Stimulated activated CD8-positive, alpha-beta memory T cell treated with anti-CD3 and anti-CD28 coated beads, Interleukin-15, amount 100 ng/mL, for 24 hours (primary cell): ENCODE data around the gene MYL12A.
"Not testable (repeated sequence)": the region's sequence is repeated elsewhere in the genome, so short reads cannot be mapped to it uniquely, and the experiment has no call there.

Source experiments
- DNase-seq: peaks from one replicate; pipeline ENCODE4 v3.0.0-alpha.2; 2020; ENCODE audit warnings: low read depth

Gene MYL12A

DNA sequence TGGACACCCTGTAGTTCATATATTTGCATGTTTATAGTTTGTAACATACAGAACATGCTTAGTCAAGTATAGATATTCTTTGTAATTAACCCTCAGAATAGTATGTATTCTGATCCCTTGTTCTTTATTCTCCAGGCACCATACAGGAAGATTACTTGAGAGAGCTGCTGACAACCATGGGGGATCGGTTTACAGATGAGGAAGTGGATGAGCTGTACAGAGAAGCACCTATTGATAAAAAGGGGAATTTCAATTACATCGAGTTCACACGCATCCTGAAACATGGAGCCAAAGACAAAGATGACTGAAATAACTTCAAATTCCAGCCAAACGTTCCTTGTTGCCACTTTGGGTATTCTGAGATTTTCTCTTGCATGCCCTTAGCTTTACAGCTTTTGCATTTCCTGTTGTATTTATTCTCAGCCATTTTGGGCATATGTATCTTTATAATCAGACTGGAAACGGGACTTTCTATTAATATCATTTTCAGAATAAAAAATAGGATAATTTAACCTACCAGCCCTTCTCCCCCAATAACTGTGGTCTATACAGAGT is 8.1 kb downstream of the MYL12A start:
- no peak for DNase-seq

DNA sequence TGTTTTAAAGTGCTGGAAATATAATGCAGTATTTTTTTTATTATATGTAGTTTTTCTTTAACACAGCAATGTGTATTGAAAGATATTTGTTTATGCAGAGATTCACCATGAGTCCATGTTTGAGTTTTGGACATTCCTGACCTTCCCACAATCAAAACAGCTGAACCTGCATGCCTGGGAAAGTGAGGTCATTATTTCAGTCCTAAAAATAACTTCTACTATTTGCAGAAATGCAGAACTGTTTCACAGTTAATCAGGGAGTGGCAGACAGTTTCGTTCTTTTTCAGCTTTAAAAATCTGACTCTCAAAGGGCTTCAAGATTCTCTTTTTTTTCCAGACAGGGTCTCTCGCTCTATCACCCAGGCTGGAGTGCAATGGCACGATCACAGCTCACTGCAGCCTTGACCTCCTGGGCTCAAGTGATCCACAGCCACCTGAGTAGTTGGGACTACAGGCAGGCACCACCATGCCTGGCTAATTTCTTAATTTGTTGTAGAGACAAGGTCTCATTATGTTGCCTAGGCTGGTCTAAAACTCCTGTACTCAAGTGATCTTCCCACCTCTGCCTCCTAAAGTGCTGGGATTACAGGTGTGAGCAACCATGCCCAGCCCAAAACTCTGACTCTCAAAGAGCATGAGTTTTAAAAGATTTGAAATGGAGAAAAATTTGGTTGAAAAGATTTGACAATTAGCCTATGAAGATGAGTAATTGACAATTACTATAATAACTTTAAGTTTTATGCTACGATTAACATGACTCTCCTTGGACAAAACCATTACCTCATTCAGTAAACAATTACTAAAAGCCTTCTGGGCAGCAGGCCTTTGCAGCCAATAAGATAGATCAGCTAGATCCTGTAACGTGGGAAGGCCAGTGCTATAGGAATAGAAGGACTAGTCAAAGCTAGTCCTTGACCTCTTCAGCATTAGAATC is 9.4 kb downstream of the MYL12A start:
- no peak for DNase-seq

DNA sequence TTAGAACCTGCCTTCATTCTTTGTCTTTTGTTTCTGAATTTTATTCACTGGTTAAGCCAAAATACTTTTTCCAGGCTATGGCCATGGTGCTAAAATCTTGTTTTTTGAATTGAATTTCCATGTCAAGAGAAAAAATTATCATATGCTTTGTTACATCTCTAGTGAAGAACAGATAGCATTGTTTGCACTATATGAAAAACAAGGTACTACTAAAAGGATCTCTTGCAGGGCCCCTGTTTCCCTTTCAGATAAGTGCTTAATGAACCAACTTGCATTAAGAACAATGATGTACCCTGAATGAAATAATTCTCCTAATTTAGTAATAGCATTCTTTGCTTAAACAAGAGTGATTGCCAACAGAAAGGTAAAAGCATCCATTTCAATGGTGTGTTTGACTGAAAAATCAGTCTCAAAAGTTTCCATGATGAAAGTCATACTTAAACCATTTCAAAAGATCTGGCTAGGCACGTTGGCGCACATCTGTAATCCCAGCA is 10.1 kb downstream of the MYL12A start:
- no peak for DNase-seq

DNA sequence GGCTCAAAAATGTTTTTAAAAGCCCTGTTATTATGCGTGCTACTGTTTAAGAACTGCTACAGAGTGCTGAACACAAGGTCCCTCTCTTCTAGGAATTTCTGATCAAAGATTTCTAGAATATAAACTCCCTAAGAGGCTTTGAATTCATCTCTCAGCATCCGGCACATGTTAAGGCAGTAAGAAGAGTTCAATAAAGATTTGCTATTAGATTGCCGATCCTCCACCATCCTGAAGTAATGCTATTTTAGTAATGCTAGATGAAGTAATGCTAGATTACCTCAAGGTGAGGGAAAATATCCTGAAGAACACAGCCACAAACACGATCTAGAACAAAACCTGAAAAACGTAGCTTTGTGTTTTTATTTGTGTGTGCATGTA is 13.4 kb downstream of the MYL12A start:
- DNase-seq, result no peak

DNA sequence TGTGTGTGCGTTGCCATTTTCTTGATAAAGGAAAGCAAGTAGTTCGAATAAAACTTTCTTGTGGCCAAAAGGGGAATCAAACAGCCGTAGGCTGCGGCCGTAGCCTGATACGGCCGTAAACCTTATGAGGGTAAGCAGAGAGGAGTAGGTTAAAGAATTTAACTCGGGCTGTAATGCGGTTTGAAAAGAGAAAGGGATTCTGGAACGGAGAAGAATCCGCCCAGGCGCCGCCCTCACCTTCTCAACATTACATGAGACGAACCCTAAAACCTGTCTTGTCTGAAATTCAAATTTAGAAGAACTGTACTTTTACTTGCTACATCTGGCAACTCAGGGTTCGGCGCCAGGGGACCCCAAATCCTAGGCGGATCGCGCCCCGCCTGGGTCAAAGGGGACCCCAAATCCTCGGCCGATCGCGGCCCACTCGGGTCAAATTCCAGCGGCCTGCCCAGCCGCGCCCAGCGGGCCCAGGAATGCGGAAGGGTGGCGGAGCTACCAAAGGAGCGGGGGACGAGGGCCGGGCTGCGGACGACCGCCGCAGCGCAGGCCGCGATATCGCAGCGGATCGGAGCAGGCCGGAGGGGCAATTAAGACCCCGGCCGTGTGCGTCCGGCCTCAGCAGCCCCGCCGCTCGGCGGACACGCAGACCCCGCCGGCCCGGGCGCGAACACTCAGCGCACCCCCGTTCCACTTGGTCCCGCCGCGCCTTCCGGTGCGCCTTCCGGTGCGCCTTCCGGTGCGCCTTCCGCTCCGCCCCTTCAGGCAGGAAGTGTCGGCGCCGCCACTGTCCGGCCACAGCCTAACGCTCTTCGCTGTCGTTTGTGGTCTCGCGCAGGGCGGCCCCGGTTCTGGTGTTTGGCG is 14.0 kb downstream of the MYL12A start, which contains the start of gene MYL12B:
Gene MYL12B (plus strand): TSS at position 761 of the 861 bp plus-strand sequence. CDS start 10,766 bp downstream, outside the sequence.
- DNase-seq, result peak; percentile 55

DNA sequence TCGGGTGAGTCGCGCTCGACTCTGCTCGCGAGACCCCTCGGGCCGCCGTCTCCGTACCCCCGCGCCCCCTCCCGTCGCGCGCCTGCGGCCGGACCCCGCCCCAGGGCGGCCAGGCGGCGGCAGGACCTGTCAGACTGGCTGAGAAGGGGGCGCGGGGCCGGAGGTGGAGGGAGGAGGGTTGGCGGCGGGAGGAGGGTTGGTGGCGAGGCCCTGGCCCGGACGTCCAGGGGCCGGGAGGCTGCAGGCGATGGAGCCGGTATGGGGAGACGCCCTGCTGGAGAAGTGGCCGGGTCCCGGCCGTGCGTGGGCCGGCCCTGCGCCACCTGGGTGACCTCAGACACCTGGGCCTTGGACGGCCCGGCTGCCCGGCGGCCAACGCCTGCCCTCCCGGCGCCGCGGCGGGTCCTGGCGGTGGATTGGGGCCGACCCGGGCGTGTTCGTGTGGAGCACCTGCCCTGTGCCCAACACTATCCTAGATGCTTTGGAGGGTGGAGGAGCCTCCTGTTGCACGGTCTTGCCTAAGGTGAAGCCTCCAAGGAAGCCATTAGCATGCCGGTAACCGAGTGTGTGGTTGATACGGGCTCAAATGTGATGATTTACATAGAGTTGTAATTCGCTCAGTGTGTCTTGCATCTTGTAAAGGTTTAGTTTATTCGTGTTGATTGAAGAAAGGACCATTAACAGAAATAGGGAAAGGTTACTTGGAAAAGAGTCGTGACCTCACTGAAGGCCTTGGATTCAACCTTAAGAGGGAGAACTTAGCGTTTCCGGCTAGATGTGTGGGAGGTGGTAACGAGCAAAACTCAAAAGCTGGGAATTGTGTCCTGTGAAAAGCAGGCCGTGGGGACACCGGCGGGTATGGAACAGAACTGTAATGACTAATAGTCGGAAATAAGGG is 14.9 kb downstream of the MYL12A start:
- no peak for DNase-seq

DNA sequence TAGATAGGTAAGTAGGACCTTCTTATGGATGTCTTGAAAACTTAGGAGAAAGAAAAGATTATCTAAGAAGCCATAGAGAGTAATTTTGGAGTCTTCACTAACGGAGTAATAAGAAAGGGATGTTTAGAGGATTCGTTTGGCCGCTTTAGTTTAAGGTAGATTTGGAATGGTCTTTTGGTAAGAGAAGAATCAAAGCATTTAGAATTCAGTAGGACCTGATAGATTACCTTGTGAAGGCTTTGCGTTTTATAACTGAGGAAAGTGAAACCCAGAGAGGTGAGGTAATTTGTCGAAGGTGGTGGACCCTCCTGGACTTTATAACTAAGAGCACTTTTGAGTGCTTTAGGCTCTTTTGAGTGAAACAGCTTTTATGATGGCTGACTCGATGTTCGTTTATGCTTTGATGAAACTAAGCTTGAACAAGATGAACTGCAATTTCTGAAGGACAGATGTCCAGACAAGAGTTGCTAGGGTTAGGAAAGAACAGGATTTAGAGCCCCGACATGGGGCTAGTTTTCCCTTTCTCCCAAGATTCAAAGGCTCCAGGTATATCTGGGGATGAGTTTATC is 15.6 kb downstream of the MYL12A start:
- DNase-seq, result no peak

DNA sequence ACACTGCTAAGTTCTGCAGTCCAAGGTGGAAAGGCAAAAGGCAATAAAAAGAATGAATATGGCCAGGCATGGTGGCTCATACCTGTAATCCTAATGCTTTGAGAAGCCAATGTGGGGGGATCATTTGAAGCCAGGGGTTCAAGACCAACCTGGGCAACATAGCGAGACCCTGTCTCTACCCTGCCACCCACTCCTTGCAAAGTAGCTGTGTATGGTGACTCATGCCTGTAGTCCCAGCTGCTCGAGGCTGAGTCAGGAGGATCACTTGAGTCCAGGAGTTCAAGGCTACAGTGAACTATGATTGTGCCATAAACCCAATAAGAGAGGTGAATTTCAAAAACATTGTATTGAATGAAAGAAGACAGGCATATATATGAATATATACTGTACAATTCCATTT is 16.8 kb downstream of the MYL12A start:
- DNase-seq, result no peak

DNA sequence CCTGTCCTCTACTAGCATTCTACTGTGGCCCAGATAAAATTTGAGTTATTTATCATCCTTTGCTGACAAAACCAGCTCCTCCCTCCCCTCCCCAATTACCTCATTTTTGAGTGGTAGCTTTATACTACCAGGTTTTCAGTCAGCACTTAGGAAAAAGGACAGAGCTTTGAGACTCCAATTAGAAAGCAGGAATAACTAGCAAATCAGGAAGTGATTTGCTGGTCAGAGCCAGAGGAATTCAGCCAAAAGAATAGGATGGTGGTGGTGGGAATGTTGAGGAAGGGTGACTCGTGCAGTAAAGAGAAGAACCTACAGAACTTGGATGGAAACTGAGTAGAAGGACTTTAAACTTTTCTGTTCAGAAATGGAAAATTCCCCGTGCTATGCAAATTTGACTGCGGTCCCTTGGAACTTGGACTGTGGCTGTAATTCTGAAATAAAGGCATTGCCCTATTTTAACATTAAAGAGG is 18.0 kb downstream of the MYL12A start:
- no peak for DNase-seq

DNA sequence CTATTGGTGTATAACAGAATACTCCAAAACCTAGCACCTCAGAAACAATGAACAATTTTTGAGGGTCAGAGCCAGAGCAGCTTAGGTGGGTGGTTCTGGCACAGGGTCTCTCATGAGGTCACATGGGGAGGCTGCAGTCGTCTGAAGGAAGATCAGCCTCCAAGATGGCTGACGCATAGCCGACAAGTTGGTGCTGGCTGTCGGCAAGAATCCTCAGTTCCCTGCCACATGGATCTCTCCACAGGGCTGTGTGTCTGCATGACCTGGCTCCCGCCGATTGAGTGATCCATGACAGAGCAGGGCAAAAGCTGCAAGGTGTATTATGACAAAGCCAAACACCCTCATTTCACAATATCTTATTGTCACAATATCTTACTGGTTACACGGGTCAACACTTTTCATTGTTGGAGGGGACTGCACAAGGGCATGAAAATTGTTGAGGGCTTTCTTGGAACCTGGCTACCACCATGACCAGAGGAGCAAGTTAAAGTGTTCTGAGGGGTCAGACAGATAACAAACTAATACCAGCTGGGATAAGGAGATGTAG is 18.5 kb downstream of the MYL12A start:
- DNase-seq, result no peak

DNA sequence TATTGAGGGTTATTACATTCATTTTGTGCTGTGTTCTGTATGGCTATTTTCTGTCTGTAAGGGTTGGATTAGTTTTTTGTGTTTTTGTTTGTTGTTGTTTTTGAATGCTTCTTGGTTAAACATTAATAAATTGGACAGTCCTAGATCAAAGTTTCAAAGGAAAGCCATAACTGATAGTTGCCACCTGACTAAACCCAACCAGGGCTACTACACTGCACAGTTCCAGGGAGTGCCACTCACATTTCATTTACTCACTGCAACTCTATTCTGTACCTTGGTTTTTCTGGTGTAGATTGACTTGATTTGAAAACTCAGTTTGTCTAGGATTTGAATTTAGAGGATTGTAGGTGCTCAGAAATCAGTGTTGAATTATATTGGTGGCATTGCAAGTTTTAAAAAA is 20.7 kb downstream of the MYL12A start:
- no peak for DNase-seq

DNA sequence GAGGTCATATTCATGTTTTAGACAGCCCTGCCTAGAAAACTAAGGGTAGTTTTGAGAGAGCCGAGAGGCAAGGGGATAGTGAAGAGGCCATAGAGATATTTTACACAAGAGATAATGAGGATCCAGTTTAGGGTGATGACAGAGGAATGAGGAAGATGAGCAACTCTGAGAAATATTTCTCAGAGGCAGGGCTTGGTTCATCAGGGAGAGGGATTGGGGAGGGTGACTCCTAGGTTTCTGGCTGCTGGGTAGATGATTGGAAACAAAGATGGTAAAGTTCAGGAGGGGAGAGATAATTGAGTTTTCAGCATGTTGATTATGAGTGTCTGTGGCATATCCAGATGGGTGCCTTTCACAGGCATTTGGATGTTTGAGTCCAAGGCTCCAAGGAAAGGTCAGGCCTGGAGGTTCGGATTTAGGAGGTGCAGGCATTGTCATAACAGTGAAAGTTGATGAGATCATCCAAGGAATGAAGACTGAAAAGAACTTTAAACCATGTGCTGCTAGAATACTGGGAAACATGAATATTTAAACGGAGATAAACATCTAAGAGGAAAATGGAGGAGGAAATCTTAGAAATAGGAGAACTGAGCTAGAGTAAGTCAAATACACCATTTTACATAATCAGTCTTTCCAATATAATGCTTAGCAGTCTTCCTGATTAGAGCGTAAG is 21.8 kb downstream of the MYL12A start:
- DNase-seq, result no peak

DNA sequence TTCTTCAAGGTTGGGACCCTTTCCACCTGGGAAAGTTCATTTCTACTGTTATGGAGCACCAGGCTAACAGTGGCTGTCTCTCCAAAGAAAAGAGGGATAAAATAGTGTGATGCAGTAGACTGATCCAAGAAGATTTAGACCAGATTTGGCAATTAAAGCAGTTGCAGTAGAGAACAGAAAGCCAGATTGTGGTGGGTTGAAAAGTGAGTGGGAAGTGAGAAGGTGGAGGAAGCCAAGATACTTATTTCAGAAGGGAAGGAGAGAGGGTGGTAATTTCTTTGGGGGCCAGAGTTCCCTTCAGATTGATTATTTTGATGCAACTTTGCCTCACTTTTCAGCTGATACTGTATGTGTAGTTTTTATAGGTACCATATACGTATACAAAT is 22.3 kb downstream of the MYL12A start:
- DNase-seq, result no peak

DNA sequence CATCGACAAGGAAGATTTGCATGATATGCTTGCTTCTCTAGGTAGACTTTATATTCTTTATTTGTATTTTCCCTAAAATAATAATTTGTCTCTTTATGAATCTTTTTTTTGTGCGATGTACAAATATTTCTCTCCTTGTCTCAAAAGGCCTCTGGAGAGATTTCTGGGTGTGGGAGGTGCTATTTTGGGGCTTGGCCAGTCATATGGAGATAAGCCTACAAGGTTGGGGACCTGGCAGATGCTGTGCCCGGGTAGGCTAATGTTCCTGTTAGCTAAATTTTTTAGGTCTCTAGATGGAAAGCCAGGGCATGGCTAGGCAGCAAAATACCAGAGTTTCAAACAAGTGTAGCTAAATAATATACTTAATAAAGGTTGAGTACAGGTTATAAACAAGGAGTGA is 25.4 kb downstream of the MYL12A start:
- no peak for DNase-seq

DNA sequence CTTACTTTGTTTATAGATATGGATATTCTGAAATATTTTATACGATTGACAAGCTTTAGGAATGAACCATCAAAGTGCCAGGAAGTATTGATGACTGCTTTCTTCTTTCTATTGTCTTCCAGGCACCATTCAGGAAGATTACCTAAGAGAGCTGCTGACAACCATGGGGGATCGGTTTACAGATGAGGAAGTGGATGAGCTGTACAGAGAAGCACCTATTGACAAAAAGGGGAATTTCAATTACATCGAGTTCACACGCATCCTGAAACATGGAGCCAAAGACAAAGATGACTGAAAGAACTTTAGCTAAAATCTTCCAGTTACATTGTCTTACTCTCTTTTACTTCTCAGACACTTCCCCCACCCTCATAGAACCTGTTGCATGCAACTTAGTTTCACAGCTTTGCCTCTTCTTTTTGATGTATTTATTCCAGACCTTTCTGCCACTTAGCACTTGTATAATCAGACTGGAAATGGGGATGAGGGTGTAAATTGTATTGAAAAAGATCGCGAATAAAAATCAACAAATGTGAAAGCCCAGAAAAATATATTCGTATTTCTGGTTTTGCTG is 30.1 kb downstream of the MYL12A start:
- not testable (repeated sequence) for DNase-seq

DNA sequence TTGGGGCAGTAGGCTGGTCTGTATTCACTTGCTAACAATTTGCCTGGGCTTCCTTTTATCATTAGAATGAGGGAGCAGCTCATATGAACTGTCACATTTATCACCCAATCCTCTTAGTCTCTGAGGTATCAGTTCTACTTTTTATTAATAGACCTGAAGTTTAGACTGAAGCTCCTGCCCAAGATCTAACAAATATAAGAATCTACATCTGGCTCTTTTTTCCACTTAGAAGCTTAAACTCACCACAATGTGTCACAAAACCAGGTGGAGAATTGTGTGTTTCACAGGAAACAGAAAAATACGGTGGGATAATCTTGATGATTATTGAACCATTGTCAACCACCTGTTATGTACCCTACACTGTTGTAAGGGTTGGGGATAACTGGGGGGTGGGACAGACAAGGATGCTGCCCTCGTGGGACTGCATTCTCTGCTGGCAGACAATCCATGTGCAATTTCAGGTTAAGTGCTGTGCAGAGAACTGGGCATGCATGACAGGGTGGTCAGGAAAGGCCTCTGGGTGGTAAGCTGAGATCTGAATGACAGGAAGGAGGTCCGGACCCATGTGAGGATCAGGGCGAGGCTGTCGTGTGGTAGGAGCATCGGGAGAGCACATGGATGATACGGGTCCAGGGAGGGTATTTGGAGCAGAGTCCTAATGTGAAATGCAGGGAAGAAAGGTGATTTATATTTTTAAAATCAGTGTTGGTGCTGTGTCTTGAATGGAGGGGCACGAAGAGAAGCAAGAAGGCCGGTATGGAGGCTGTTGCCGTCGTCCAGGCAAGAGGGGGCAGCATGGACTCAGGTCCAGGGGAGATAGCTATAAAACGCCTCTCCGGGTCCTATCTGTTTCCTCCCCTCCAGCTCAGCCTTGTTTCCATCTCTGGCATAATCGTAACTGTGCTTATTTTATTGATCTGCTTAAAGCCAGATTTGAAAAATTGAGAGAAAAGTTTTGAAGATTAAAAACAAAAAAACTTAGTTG is 31.9 kb downstream of the MYL12A start:
- no peak for DNase-seq

DNA sequence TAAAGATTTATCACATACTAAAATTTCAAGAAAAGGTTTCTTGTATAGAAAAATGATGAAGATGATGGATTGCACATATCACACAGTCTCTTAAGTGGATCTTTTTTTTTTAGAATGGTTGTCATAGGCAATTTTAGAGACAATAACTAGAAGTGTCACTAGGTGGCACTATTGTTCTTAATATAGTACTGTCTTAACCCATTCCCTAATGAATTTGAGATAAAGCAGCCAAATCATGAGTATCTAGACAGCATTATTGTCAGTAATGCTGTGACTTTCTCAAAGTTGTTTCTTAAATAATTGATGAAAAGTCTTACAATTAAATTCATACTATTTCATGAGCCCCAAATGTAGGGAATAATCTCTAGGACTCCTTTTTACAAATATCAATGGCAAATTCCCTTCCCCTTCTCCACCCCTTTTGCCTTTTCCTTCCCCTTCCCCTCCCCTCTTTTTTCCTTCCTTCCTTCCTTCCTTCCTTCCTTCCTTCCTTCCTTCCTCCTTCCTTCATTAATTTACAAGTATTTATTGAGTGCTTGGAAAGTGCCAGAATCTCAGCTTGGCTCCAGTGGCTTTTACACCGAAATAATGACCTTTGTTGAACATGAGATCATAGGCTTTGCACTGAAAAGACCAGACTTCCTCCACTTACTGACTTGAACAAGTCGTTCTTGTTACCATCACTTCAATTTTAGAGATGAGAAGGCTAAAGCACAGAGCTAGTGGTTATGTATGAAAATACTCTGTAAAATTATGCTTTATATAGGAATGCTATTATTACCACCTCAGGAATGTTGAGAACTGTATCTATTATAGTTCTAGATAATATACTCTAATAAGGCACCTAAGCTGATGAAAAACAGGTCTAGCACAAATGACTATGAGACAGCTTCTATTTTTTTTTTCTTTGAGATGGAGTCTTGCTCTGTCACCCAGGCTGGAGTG is 34.1 kb downstream of the MYL12A start:
- no peak for DNase-seq
